Measurements from ENCODE around the gene LAG3. TPM values are rescaled to one million over a fixed set of nuclear protein-coding genes. Genes with fewer than 3 reads are reported as not detected.
A peak's percentile ranks its signal among the peaks of the same experiment; 100 is the strongest.
"Not testable (repeated sequence)": the region's sequence is repeated elsewhere in the genome, so short reads cannot be mapped to it uniquely, and the experiment has no call there.

LAG3 gene
- total RNA-seq: 100 to 1,000 TPM in 1 of 2 donors, 10 to 100 TPM in 1; 45.6 to 206 TPM

- peaks cover 56% of the 10 kb centered on the region for H3K4me1 Mint-ChIP-seq
- peaks cover 92% of the 10 kb centered on the region for H3K36me3 Mint-ChIP-seq (ENCODE audit: low read depth)
- H3K27me3 Mint-ChIP-seq: peaks cover 29% of the 10 kb centered on the region
- H3K9me3 Mint-ChIP-seq: no peaks in the 10 kb centered on the region
- peak within 1 kb of the TSS; percentile 89 for H3K27ac Mint-ChIP-seq
- ATAC-seq (replicated peaks): peak; percentile 56
- H3K4me3 Mint-ChIP-seq: peak within 1 kb of the TSS; percentile 89
These were observed at the start of gene LAG3 for GRCh38 chr12:6772331-6772695. Gene LAG3 (plus strand): TSS chr12:6772520. CDS start chr12:6772853, 333 bp downstream.

GRCh38 chr12:6722863-6723262, 49.5 kb upstream of the LAG3 start:
- no peak for ATAC-seq (replicated peaks)
- peaks cover 23% of the 10 kb centered on the region for H3K36me3 Mint-ChIP-seq (ENCODE audit: low read depth)
- peak overlapping the region; percentile 93 for H3K27ac Mint-ChIP-seq
- peak overlapping the region; percentile 90 for H3K4me3 Mint-ChIP-seq
- peaks cover 3% of the 10 kb centered on the region for H3K9me3 Mint-ChIP-seq
- H3K27me3 Mint-ChIP-seq: no peaks in the 10 kb centered on the region
- H3K4me1 Mint-ChIP-seq: peaks cover 26% of the 10 kb centered on the region

GRCh38 chr12:6723607-6724408, 48.5 kb upstream of the LAG3 start, which contains the start of gene COPS7A:
Gene COPS7A (plus strand): TSS chr12:6724046. CDS start chr12:6724657, 611 bp downstream.
- peaks cover 33% of the 10 kb centered on the region for H3K36me3 Mint-ChIP-seq (ENCODE audit: low read depth)
- peaks cover 3% of the 10 kb centered on the region for H3K9me3 Mint-ChIP-seq
- ATAC-seq (replicated peaks): peak; percentile 95
- no peaks in the 10 kb centered on the region for H3K27me3 Mint-ChIP-seq
- H3K4me3 Mint-ChIP-seq: peak within 1 kb of the TSS; percentile 90
- peak within 1 kb of the TSS; percentile 93 for H3K27ac Mint-ChIP-seq
- H3K4me1 Mint-ChIP-seq: peaks cover 26% of the 10 kb centered on the region

GRCh38 chr12:6724409-6724797, 47.9 kb upstream of the LAG3 start:
- H3K27ac Mint-ChIP-seq: peak overlapping the region; percentile 93
- ATAC-seq (replicated peaks): peak; percentile 41
- H3K4me1 Mint-ChIP-seq: peaks cover 26% of the 10 kb centered on the region
- H3K9me3 Mint-ChIP-seq: peaks cover 3% of the 10 kb centered on the region
- peaks cover 38% of the 10 kb centered on the region for H3K36me3 Mint-ChIP-seq (ENCODE audit: low read depth)
- H3K4me3 Mint-ChIP-seq: peak overlapping the region; percentile 90
- no peaks in the 10 kb centered on the region for H3K27me3 Mint-ChIP-seq

- peak overlapping the region; percentile 11 for H3K27ac Mint-ChIP-seq
- no peaks in the 10 kb centered on the region for H3K27me3 Mint-ChIP-seq
- H3K4me3 Mint-ChIP-seq: peak overlapping the region; percentile 90
- H3K36me3 Mint-ChIP-seq (ENCODE audit: low read depth): peaks cover 48% of the 10 kb centered on the region
- H3K4me1 Mint-ChIP-seq: peaks cover 26% of the 10 kb centered on the region
- ATAC-seq (replicated peaks): no peak
- H3K9me3 Mint-ChIP-seq: peaks cover 3% of the 10 kb centered on the region
These were observed 47.0 kb upstream of the LAG3 start for GRCh38 chr12:6725350-6725749.

GRCh38 chr12:6729186-6729585, 43.1 kb upstream of the LAG3 start:
- no peaks in the 10 kb centered on the region for H3K9me3 Mint-ChIP-seq
- H3K36me3 Mint-ChIP-seq (ENCODE audit: low read depth): peaks cover 69% of the 10 kb centered on the region
- ATAC-seq (replicated peaks): no peak
- H3K27ac Mint-ChIP-seq: no peak overlapping the region
- H3K4me1 Mint-ChIP-seq: peaks cover 12% of the 10 kb centered on the region
- H3K27me3 Mint-ChIP-seq: no peaks in the 10 kb centered on the region
- H3K4me3 Mint-ChIP-seq: no peak overlapping the region

- H3K27ac Mint-ChIP-seq: no peak overlapping the region
These were observed 42.2 kb upstream of the LAG3 start for GRCh38 chr12:6730169-6730568.

GRCh38 chr12:6734506-6735387, 37.6 kb upstream of the LAG3 start:
- Mint-ChIP-seq H3K4me1 (peaks cover 9% of the 10 kb centered on the region), H3K36me3 (ENCODE audit: low read depth) (peaks cover 39% of the 10 kb centered on the region), H3K9me3 (no peaks in the 10 kb centered on the region), H3K4me3 (no peak overlapping the region), H3K27me3 (no peaks in the 10 kb centered on the region), H3K27ac (peak overlapping the region; percentile 77)
- no peak for ATAC-seq (replicated peaks)

More at GRCh38 chr12:6730169-6730568, 42.2 kb upstream of the LAG3 start:
- Mint-ChIP-seq H3K36me3 (ENCODE audit: low read depth) (peaks cover 68% of the 10 kb centered on the region), H3K4me1 (peaks cover 6% of the 10 kb centered on the region), H3K27me3 (no peaks in the 10 kb centered on the region), H3K4me3 (no peak overlapping the region), H3K9me3 (no peaks in the 10 kb centered on the region)
- no peak for ATAC-seq (replicated peaks)

GRCh38 chr12:6735448-6736191, 36.7 kb upstream of the LAG3 start:
- Mint-ChIP-seq H3K27me3 (no peaks in the 10 kb centered on the region), H3K4me3 (no peak overlapping the region), H3K27ac (peak overlapping the region; percentile 77), H3K36me3 (ENCODE audit: low read depth) (peaks cover 30% of the 10 kb centered on the region), H3K4me1 (peaks cover 9% of the 10 kb centered on the region), H3K9me3 (no peaks in the 10 kb centered on the region)
- peak; percentile 85 for ATAC-seq (replicated peaks)

- H3K36me3 Mint-ChIP-seq (ENCODE audit: low read depth): peaks cover 20% of the 10 kb centered on the region
- no peak overlapping the region for H3K27ac Mint-ChIP-seq
- H3K4me3 Mint-ChIP-seq: no peak overlapping the region
- no peaks in the 10 kb centered on the region for H3K27me3 Mint-ChIP-seq
- H3K9me3 Mint-ChIP-seq: no peaks in the 10 kb centered on the region
- H3K4me1 Mint-ChIP-seq: peaks cover 9% of the 10 kb centered on the region
- ATAC-seq (replicated peaks): no peak
These were observed 35.6 kb upstream of the LAG3 start for GRCh38 chr12:6736754-6737153.

- H3K27me3 Mint-ChIP-seq; H3K9me3 Mint-ChIP-seq; ATAC-seq (replicated peaks): not testable (repeated sequence)
- peak overlapping the region; percentile 92 for H3K4me3 Mint-ChIP-seq
- peaks cover 42% of the 10 kb centered on the region for H3K36me3 Mint-ChIP-seq (ENCODE audit: low read depth)
- H3K27ac Mint-ChIP-seq: peak overlapping the region; percentile 89
- H3K4me1 Mint-ChIP-seq: peaks cover 29% of the 10 kb centered on the region
These were observed 30.2 kb upstream of the LAG3 start for GRCh38 chr12:6742080-6742479.

- Mint-ChIP-seq H3K36me3 (ENCODE audit: low read depth) (peaks cover 49% of the 10 kb centered on the region), H3K4me1 (peaks cover 35% of the 10 kb centered on the region), H3K27me3 (no peaks in the 10 kb centered on the region), H3K9me3 (no peaks in the 10 kb centered on the region), H3K4me3 (peak overlapping the region; percentile 92), H3K27ac (peak overlapping the region; percentile 89)
- peak; percentile 72 for ATAC-seq (replicated peaks)
These were observed 29.5 kb upstream of the LAG3 start for GRCh38 chr12:6742834-6743233.

- H3K9me3 Mint-ChIP-seq: not testable (repeated sequence)
These were observed 29.0 kb upstream of the LAG3 start for GRCh38 chr12:6743300-6743699.

More at GRCh38 chr12:6743300-6743699, 29.0 kb upstream of the LAG3 start:
- ATAC-seq (replicated peaks): peak; percentile 60
- Mint-ChIP-seq H3K4me1 (peaks cover 39% of the 10 kb centered on the region), H3K4me3 (peak overlapping the region; percentile 92), H3K36me3 (ENCODE audit: low read depth) (peaks cover 54% of the 10 kb centered on the region), H3K27ac (peak overlapping the region; percentile 89)
- H3K27me3 Mint-ChIP-seq: not testable (repeated sequence)
